Activated CD4-positive, CD25-positive, alpha-beta regulatory T cell treated with anti-CD3 and anti-CD28 coated beads, Interleukin-2, amount 50 U/mL, for 16 hours (primary cell): ENCODE results near the gene DALRD3.

Experiments
- DNase-seq: peaks from one replicate; pipeline ENCODE4 v3.0.0-alpha.2; 2020; ENCODE audit warnings: low read depth, low spot score

The DALRD3 gene

DNA sequence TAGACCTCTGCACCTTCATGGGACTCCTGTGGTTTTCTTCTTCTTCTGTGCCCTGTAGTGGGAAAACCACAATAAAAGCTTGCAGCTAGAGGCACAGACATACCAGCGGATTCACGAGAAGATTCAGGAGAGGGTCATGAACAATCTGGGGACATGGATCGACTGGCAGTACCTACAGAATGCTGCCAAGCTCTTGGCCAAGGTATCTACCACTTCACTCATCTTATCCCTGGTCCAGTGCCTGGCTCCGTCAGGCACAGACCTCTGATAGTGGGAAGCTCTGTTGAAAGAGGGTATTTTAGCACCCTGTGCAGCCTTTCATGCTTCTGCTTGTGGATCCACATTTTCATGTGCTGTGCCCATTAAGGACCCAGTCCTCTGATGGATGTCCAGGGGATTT is 38.1 kb downstream of the DALRD3 start:
- no peak for DNase-seq

DNA sequence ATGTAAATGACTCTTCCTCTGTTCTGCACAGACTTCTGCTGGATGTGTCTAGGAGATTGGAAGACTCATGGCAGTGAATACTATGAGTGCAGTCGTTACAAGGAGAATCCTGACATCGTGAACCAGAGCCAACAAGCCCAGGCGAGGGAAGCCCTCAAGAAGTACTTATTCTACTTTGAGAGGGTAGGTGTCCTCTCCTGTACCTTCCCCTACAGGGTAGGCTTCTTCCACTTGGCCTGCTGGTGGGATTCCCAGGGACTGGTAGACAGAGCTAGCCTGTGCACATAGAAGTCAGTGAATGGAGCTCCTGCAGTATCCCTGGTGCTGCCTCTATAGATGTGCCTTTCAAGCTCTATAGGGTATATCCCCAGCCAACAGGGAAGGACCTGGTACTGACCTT is 38.9 kb downstream of the DALRD3 start:
- DNase-seq, result no peak

DNA sequence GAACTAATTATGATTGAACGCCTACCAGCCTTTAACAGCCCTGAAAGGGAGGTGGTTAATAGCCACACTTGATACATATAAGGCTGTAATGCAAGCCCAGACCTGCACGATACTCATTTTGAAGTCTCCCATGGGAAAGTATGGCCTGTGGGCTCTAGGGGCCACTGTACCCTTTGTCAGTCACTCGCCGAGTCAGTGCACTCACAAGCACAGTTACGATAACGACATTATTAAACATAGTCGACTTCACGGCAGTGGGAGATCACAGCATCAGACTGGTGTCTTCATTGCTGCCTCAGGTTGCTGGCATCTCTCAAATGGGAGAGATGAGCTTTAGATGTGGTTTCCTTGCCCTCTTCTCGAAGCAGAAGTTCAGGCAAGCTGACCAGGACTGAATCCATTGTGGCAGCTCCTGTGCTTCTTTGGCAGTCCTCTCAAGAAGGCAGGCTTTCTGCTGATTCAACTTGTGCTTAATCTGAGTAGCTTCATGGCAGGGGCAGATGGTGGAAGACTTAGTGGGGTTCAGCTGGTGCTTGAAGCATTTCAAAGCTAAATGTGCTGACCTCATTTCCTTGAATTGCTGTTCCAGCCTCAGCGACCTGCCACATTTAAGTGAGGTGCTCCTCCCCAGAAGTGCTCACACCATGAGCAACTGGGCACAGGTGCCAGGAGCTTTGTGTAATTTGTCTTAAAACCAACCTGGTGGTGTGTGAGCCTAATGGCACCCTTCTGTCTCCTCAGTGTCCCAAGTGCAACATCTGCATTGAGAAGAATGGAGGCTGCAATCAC is 44.1 kb downstream of the DALRD3 start:
- DNase-seq, result no peak

DNA sequence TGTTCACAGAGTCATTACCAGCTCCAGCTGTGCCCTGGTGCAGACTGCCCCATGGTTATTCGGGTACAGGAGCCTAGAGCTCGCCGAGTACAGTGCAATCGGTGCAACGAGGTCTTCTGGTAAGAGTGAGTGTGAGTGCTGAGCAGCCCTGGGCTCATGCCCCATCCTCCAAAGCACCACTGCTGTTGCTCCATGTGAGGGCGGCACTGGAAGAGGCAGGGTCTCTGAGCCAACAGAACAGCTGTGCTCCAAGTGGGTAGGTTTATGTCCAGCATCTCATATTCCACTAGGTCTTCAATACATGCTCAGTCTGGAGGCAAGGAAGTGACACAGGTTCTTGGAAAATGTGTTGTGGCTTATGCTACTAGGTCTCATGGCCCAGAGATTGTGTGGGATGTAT is 47.8 kb downstream of the DALRD3 start:
- DNase-seq, result no peak

DNA sequence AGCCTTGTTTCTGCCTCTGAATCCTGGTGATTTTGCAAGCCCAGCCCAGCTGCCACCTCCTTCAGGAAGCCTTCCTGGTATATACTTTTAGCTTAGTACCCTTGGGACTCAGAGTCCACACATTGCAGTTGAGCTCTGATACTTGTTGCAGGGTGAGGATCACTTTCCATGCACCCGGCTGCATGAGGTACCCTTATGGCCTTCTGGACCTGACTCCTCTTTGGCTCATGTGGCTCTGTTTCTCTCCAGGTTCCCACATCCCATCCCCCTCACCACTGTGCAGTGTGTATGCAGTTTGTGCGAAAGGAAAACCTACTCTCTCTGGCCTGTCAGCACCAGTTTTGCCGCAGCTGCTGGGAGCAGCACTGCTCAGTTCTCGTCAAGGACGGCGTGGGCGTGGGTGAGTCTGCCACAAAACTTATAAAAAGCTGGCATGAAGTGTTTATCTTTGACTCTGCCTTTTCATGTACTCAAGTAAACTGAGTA is 51.5 kb downstream of the DALRD3 start:
- DNase-seq, result no peak

GRCh38 chr3:48966367-48966766 is 52.0 kb downstream of the DALRD3 start:
- DNase-seq, result no peak
